ENCODE data around the gene ZNF319. TPM values are rescaled to one million over a fixed set of nuclear protein-coding genes. Genes with fewer than 3 reads are reported as not detected.

Gene ZNF319
- polyA plus RNA-seq, 1 experiment, result 4.7 TPM

- CTCF ChIA-PET, result interaction anchor here (0.6 to 4.3 kb wide), 2 partner anchors 25 to 95 kb away, joined by 5 to 29 read pairs; no protein-coding TSS in a partner anchor
- Histone ChIP-seq H3K27ac (ENCODE audit: low read depth, low read length) (no peak overlapping the region), H3K9me3 (ENCODE audit: control insufficient read depth, insufficient read depth, low read length) (no peaks in the 10 kb centered on the region; the same call in 1 of the 2 replicates), H3K4me3 (ENCODE audit: low read depth, low read length) (peak overlapping the region; percentile 59), H3K27me3 (ENCODE audit: control insufficient read depth, insufficient read depth, low read length) (peaks cover 42% of the 10 kb centered on the region)
- POLR2A ChIA-PET, result interaction anchor here (1.0 to 3.1 kb wide), 2 partner anchors 96 to 103 kb away, joined by 3 to 12 read pairs; partner anchors contain the start of gene CFAP20
- no peak for TF ChIP-seq CTCF (IDR thresholded peaks at IDR 0.05; ENCODE audit: low read depth, low read length)
- no peak for DNase-seq (ENCODE audit: low read depth, low spot score)
Measured at GRCh38 chr16:58026139-58026704, 25.8 kb upstream of the ZNF319 start.

- Histone ChIP-seq H3K27me3 (ENCODE audit: control insufficient read depth, insufficient read depth, low read length) (peaks cover 42% of the 10 kb centered on the region), H3K9me3 (ENCODE audit: control insufficient read depth, insufficient read depth, low read length) (no peaks in the 10 kb centered on the region; the same call in 1 of the 2 replicates), H3K27ac (ENCODE audit: low read depth, low read length) (no peak within 1 kb of the TSS), H3K4me3 (ENCODE audit: low read depth, low read length) (peak within 1 kb of the TSS; percentile 59)
- no peak for DNase-seq (ENCODE audit: low read depth, low spot score)
- no peak for TF ChIP-seq CTCF (IDR thresholded peaks at IDR 0.05; ENCODE audit: low read depth, low read length)
- CTCF ChIA-PET, result interaction anchor here (0.6 to 4.3 kb wide), 3 partner anchors 24 to 470 kb away, joined by 3 to 29 read pairs (median 5); no protein-coding TSS in a partner anchor
- POLR2A ChIA-PET, result interaction anchor here (1.0 to 3.1 kb wide), 2 partner anchors 96 to 103 kb away, joined by 3 to 12 read pairs; partner anchors contain the start of gene CFAP20
Measured at GRCh38 chr16:58025351-58026138, 25.1 kb upstream of the ZNF319 start, which contains the start of gene MMP15. Gene MMP15, plus strand, starts transcription at chr16:58025754. Its CDS starts 597 bp downstream, at chr16:58026351.

GRCh38 chr16:58024486-58025350 lies 24.2 kb upstream of the ZNF319 start:
- no peaks in the 10 kb centered on the region; the same call in 1 of the 2 replicates for H3K9me3 ChIP-seq (ENCODE audit: control insufficient read depth, insufficient read depth, low read length)
- ChIA-PET POLR2A (interaction anchor here (3.1 kb wide), 1 partner anchor 104 kb away, joined by 12 read pairs; the partner anchor contains the start of gene CFAP20), CTCF (interaction anchor here (1.0 to 4.3 kb wide), 2 partner anchors 97 to 470 kb away, joined by 3 to 29 read pairs; no protein-coding TSS in a partner anchor)
- no peak for DNase-seq (ENCODE audit: low read depth, low spot score)
- H3K27ac ChIP-seq (ENCODE audit: low read depth, low read length), result no peak overlapping the region
- TF ChIP-seq CTCF (IDR thresholded peaks at IDR 0.05; ENCODE audit: low read depth, low read length), result no peak
- H3K27me3 ChIP-seq (ENCODE audit: control insufficient read depth, insufficient read depth, low read length), result peaks cover 42% of the 10 kb centered on the region
- H3K4me3 ChIP-seq (ENCODE audit: low read depth, low read length), result peak overlapping the region; percentile 59

GRCh38 chr16:58022601-58023371 lies 22.3 kb upstream of the ZNF319 start:
- no peak overlapping the region for H3K27ac ChIP-seq (ENCODE audit: low read depth, low read length)
- CTCF ChIA-PET, result interaction anchor here (1.3 to 4.3 kb wide), 4 partner anchors 99 to 117 kb away, joined by 3 to 29 read pairs (median 4); no protein-coding TSS in a partner anchor
- H3K4me3 ChIP-seq (ENCODE audit: low read depth, low read length), result no peak overlapping the region
- TF ChIP-seq CTCF (IDR thresholded peaks at IDR 0.05; ENCODE audit: low read depth, low read length), result no peak
- no peaks in the 10 kb centered on the region; the same call in 1 of the 2 replicates for H3K9me3 ChIP-seq (ENCODE audit: control insufficient read depth, insufficient read depth, low read length)
- POLR2A ChIA-PET, result interaction anchor here (1.0 kb wide), 1 partner anchor 107 kb away, joined by 3 read pairs; the partner anchor contains the start of gene CFAP20
- no peak for DNase-seq (ENCODE audit: low read depth, low spot score)
- H3K27me3 ChIP-seq (ENCODE audit: control insufficient read depth, insufficient read depth, low read length), result peaks cover 28% of the 10 kb centered on the region
